LNCaP clone FGC (cell line): ENCODE results near the gene OAS3.
A peak's percentile ranks its signal among the peaks of the same experiment; 100 is the strongest.
"Not testable (repeated sequence)": the region's sequence is repeated elsewhere in the genome, so short reads cannot be mapped to it uniquely, and the experiment has no call there.

Source experiments
- DNase-seq: peaks from one replicate; pipeline ENCODE4 v3.0.0-alpha.2; 2011; ENCODE audit warnings: low read depth
- H3K4me3 ChIP-seq: 2 replicates; pipeline ENCODE4 v1.5.1; 2011; ENCODE audit warnings: mild to moderate bottlenecking, low read depth, low read length, control low read depth
- CTCF ChIP-seq: IDR thresholded peaks from 2 replicates; pipeline ENCODE4 v1.5.1; 2012; ENCODE audit warnings: mild to moderate bottlenecking; ENCODE audit not compliant: control insufficient read depth, insufficient read depth; ENCODE audit errors: extremely low read depth

Gene OAS3

GRCh38 chr12:112909693-112910092 lies 28.6 kb upstream of the OAS3 start:
- DNase-seq, result no peak
- no peak overlapping the region for H3K4me3 ChIP-seq
- no peak for TF ChIP-seq CTCF

GRCh38 chr12:112913038-112913688 lies 25.1 kb upstream of the OAS3 start:
- H3K4me3 ChIP-seq, result no peak overlapping the region
- no peak for TF ChIP-seq CTCF
- DNase-seq, result no peak

- DNase-seq, H3K4me3 ChIP-seq: not testable (repeated sequence)
These were observed 24.4 kb upstream of the OAS3 start for GRCh38 chr12:112913888-112914287.

GRCh38 chr12:112916270-112916669 lies 22.0 kb upstream of the OAS3 start:
- peak; percentile 85 for DNase-seq
- no peak overlapping the region for H3K4me3 ChIP-seq
- TF ChIP-seq CTCF, result no peak

- TF ChIP-seq CTCF, result no peak
- H3K4me3 ChIP-seq, result no peak overlapping the region
- no peak for DNase-seq
These were observed 19.2 kb upstream of the OAS3 start for GRCh38 chr12:112919121-112919520.

GRCh38 chr12:112924986-112925385 lies 13.3 kb upstream of the OAS3 start:
- DNase-seq, result no peak
- TF ChIP-seq CTCF, result no peak
- H3K4me3 ChIP-seq, result no peak overlapping the region

GRCh38 chr12:112926416-112927033 lies 11.7 kb upstream of the OAS3 start:
- H3K4me3 ChIP-seq, DNase-seq: not testable (repeated sequence)

- DNase-seq, result no peak
- no peak for TF ChIP-seq CTCF
These were observed 10.8 kb upstream of the OAS3 start for GRCh38 chr12:112927475-112927874.

More at GRCh38 chr12:112927475-112927874, 10.8 kb upstream of the OAS3 start:
- no peak overlapping the region for H3K4me3 ChIP-seq
